T-helper 9 cell (primary cell): ENCODE measurements around the gene JPT2.
A peak's percentile ranks its signal among the peaks of the same experiment; 100 is the strongest.

Experiments used
- DNase-seq: peaks from one replicate; pipeline ENCODE4 v3.0.0-alpha.2; 2020
- total RNA-seq, 2 donors: gene quantifications; one replicate each; lab custom pipeline; 2026; lab: John Stamatoyannopoulos, UW

JPT2 gene
- total RNA-seq, result 8.9 to 56.0 reads per million in 2 donors

- peak; percentile 91 for DNase-seq
These were observed at the start of gene JPT2 for GRCh38 chr16:1677942-1678499. Gene JPT2 (plus strand): TSS chr16:1678279. CDS start chr16:1678313, 34 bp downstream.

- DNase-seq, result no peak
These were observed 47.4 kb upstream of the JPT2 start for GRCh38 chr16:1630450-1631213.

GRCh38 chr16:1631230-1631629 is 46.8 kb upstream of the JPT2 start:
- DNase-seq, result no peak

GRCh38 chr16:1631931-1632637 is 46.0 kb upstream of the JPT2 start:
- DNase-seq, result no peak

GRCh38 chr16:1632638-1632970 is 45.5 kb upstream of the JPT2 start:
- DNase-seq, result no peak

- no peak for DNase-seq
These were observed 44.8 kb upstream of the JPT2 start for GRCh38 chr16:1633310-1633709.

- no peak for DNase-seq
These were observed 43.5 kb upstream of the JPT2 start for GRCh38 chr16:1634541-1634940.

- no peak for DNase-seq
These were observed 43.0 kb upstream of the JPT2 start for GRCh38 chr16:1635070-1635469.

GRCh38 chr16:1637526-1637925 is 40.6 kb upstream of the JPT2 start:
- DNase-seq, result no peak

- no peak for DNase-seq
These were observed 39.3 kb upstream of the JPT2 start for GRCh38 chr16:1638757-1639156.

GRCh38 chr16:1639282-1639681 is 38.8 kb upstream of the JPT2 start:
- no peak for DNase-seq

- no peak for DNase-seq
These were observed 38.2 kb upstream of the JPT2 start for GRCh38 chr16:1639860-1640259.

GRCh38 chr16:1640261-1640941 is 37.7 kb upstream of the JPT2 start:
- DNase-seq, result no peak

GRCh38 chr16:1641261-1641660 is 36.8 kb upstream of the JPT2 start:
- DNase-seq, result no peak

GRCh38 chr16:1642148-1642547 is 35.9 kb upstream of the JPT2 start:
- no peak for DNase-seq

GRCh38 chr16:1642753-1643152 is 35.3 kb upstream of the JPT2 start:
- DNase-seq, result no peak

- no peak for DNase-seq
These were observed 34.6 kb upstream of the JPT2 start for GRCh38 chr16:1643521-1643920.

- DNase-seq, result no peak
These were observed 32.1 kb upstream of the JPT2 start for GRCh38 chr16:1645914-1646525.

GRCh38 chr16:1647856-1648255 is 30.2 kb upstream of the JPT2 start:
- no peak for DNase-seq

GRCh38 chr16:1650131-1650530 is 27.9 kb upstream of the JPT2 start:
- DNase-seq, result no peak

- no peak for DNase-seq
These were observed 26.7 kb upstream of the JPT2 start for GRCh38 chr16:1651094-1651973.

GRCh38 chr16:1651974-1652312 is 26.1 kb upstream of the JPT2 start:
- DNase-seq, result no peak
